Astrocyte (in vitro differentiated cells and primary cell): ENCODE measurements around the gene PRSS12.

Source experiments
- CTCF ChIP-seq: IDR thresholded peaks from 2 replicates; pipeline ENCODE4 v1.5.1; 2011; ENCODE audit warnings: low read depth, mild to moderate bottlenecking, inconsistent platforms, low read length, moderate library complexity; ENCODE audit not compliant: insufficient read depth
- EZH2 ChIP-seq: IDR thresholded peaks from 2 replicates; pipeline ENCODE4 v1.6.1; 2012; ENCODE audit warnings: mild to moderate bottlenecking, low read length, inconsistent platforms; ENCODE audit not compliant: insufficient read depth

DNA sequence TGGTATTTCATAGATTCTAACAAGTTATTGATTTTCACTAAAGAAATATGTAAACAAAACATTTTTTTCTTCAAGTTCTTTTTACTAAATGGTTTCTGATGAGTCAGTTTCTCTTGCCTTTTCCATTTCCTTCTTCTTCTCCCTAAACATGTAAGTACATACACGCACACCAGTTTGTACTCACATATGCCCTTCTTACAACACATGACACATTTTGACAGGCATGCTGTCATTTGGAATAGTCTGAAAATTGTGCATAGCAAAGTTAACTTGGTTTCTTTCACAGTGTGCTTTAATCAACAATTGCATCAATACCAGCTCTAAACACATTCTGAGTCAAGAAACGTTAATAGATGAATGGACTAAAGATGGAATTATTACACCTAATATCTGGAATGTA is 35.1 kb downstream of the PRSS12 start:
- no peak for TF ChIP-seq CTCF
- TF ChIP-seq EZH2 = no peak
